ENCODE measurements around the gene PUM2.

DNA sequence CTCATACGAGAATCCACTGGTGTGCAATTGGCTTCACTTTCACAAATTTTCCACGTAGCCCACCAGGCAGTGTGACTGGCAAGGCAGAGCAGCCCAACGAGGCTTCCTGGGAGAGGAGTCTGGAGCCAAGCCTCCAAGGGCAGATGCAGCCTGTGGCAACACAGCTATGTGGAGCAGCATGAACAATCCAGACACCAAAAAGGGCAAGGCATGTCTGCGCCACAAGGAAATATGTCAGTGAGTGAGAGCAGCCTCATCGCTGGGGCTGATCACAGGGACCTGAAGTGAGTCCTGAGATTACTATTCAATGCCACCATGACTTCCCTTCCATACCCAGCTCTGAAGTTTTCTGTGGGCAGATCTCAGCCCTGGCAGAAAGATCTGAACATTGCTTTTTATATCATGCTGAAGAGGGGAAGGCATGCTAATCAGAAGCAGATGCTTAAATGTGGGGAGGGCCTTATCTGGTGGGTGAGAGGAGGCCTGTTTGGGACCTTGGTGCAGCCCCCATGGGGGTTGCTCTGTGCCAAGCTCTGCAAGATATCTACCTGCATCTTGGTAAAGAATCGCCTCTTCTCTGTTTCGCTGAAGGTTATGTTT lies 40.0 kb upstream of the PUM2 start:
- TF ChIP-seq, protein P1, sequence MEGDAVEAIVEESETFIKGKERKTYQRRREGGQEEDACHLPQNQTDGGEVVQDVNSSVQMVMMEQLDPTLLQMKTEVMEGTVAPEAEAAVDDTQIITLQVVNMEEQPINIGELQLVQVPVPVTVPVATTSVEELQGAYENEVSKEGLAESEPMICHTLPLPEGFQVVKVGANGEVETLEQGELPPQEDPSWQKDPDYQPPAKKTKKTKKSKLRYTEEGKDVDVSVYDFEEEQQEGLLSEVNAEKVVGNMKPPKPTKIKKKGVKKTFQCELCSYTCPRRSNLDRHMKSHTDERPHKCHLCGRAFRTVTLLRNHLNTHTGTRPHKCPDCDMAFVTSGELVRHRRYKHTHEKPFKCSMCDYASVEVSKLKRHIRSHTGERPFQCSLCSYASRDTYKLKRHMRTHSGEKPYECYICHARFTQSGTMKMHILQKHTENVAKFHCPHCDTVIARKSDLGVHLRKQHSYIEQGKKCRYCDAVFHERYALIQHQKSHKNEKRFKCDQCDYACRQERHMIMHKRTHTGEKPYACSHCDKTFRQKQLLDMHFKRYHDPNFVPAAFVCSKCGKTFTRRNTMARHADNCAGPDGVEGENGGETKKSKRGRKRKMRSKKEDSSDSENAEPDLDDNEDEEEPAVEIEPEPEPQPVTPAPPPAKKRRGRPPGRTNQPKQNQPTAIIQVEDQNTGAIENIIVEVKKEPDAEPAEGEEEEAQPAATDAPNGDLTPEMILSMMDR (IDR thresholded peaks at IDR 0.05; ENCODE audit: low read length) = no peak
- no peak for TF ChIP-seq EZH2 (optimal IDR thresholded peaks at IDR 0.05; ENCODE audit: low read depth, low read length)

Measured in MM.1S (cell line).